NCI-H524 treated with DMSO at 0.1 percent for 48 hours (cell line): ENCODE data around the gene PPP1R1C.

Experiments used
- DNase-seq: peaks from one replicate; lab custom pipeline; 2025; lab: John Stamatoyannopoulos, UW

The PPP1R1C gene

DNA sequence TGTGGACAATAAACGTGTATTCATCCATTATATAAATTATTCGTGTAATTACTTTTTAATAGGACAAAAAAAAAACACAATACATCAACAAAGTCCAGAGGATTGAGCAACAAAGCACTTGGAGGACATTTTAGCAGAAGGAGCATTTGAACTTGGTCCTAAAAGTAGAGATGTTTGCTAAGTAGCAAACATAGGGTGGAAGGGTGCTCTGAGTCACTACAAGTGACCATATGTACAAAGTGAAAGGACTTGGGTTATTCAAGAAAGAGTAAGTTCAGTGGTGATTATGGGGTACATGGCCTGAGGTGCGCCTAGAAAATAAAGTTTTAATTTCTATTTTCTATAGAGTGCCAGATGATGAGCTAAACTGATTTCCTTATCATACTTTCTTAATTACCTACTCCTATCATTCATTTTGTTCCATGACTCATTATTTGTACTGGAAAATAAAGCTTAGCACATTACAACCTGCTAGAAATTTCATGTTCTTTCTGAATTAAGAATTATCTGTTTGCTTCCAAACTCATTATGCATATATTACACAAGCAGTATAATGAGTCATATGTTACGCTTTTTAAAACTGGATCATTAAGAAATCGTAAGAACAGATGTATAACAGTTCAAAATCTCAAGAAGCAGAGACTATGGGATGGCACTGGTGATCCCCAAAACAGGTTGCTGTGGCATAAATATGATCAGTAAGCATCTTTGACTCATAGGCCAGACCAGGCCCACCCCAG, 13.1 kb upstream of the PPP1R1C start:
- no peak for DNase-seq

DNA sequence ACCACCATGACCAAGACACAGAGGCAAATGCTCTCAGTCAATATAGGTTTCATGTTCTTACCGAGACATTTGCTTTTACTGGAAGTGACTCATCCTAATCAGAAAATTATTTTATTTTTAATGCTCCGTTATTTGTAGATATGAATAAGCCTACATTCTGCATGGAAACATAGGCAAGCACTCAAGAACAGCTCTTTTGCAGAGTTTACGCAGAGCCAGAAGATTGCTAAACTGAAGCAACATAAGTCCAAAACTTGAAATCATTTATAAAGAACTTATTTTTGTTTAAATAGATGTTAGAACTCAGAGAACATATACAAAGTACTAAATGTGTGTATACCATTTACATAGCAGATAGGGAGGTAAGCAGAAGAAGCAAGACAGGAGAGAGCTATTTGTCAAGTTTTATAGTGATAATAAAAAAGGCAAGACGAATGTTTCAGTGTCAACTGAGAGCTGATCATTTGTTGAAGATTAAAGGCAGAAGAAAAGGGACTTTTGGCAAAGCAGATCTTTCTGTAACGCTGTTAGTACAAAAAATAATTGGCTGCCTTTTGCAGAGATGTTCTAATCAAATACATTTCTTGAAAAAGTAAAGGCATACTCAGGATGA, 12.4 kb upstream of the PPP1R1C start:
- DNase-seq, result no peak

DNA sequence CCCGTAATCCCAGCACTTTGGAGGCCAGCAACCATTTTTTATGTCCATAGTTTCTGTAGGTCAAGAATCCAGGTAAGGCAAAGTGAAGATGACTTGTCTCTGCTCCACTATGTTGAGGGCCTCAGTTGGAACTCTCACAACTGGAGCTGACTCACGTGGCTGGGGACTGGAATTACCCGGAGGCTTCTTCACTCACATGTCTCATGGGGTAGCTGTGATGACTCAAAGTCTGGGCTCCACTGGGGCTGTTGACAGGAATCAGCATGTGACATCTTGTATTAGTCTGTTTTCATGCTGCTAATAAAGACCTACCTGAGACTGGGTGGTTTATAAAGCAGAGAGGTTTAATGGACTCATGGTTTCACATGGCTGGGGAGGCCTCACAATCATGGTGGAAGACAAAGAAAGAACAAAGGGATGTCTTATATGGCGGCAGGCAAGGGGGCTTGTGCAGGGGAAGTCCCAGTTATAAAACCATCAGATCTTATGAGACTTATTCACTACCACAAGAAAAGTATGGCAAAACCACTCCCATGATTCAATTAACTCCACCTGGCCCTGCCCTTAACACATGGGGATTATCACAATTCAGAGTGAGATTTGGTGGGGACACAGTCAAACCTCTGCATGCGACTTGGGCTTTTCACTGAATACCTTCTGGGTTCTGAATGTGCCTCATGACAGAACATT, 7.8 kb upstream of the PPP1R1C start:
- DNase-seq, result no peak

DNA sequence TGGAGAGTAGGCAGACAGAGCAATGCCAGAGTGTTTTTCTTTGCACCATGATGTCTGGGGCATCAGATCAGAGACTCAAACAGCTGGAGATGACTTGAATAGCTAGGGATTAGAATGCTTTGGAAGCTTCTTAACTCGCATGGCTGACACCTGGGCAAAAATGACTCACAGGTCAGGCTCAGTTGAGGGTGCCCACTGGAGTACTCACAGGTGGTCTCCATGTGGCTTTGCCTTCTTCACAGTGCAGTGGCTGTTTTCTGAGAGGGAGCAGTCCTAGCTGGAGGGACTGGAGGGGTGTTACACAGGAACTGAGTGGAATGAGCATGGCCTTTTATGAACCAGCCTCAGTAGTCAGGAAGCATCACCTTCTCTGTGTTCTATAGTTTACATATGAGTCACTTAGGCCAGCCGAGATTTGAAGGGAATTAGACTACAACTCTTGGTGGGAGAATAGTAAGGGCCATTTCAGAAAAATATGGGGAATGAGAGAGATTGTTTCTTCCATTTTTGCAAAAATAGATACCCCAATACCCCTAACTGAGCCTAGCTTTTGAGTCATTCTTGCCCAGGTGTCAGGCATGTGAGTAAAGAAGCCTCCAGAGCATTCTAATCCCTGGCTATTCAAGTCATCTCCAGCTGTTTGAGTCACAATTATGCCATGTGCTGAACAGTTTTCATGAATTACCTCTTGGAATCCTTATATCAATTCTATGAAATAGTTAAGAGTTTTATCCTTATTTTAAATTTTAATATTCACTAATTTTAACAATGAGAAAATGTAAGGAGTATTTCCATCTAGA, 7.1 kb upstream of the PPP1R1C start:
- no peak for DNase-seq

DNA sequence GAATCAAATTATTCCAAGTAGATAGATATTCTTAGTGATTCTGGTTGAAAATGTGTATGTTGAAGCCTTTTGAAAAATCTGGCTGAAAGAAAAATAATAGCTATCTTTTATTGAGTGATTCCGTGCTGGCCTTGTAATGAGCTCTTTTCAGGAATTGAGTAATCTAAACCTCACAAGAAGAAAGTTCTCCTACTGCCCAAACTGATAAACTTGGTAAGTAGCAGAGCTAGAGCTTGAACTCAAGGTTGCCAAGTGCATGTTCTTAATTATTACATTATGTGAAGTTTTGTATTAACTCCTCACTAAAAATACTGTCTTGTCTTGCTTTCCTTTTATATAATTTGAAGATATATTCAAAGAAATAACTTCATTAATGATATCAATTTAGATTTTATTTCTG, 1.6 kb upstream of the PPP1R1C start:
- no peak for DNase-seq

DNA sequence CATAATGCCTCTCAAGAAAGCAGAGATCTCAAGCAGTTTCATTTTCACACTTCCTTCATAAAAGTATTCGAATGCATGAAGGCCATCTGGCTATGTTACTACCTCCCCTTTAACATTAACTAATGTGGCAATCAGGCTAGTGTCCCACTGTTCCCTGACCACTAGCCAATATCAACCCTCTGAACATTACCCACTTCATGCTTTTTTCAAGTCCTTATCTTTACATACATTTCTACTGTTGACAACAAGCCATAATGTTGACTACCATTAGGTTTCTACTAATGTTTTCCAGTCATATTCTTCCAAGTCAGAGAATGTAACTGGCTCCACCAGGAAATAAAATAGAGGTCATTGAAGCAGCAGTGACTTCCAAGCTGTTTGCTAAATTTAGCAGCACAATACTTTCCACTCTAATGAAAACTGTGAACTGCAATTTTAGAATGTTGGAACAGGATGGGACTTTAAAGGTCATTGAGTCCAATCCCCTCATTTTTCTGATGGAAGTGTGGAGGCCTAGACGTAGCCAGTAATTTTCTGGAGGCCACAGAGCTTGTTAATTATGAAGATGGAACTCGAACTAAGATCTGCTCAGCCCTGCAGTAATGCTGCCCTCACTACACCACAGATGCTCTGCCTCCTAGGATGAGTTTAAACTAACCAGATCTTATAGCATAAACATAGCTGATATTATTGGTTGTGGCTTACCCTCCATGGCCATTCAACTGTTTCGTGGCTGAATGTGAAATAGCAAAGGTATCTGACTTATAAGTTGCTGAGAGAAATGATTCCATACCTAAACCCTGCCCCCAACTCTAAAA, 630 bp upstream of the PPP1R1C start:
- no peak for DNase-seq

DNA sequence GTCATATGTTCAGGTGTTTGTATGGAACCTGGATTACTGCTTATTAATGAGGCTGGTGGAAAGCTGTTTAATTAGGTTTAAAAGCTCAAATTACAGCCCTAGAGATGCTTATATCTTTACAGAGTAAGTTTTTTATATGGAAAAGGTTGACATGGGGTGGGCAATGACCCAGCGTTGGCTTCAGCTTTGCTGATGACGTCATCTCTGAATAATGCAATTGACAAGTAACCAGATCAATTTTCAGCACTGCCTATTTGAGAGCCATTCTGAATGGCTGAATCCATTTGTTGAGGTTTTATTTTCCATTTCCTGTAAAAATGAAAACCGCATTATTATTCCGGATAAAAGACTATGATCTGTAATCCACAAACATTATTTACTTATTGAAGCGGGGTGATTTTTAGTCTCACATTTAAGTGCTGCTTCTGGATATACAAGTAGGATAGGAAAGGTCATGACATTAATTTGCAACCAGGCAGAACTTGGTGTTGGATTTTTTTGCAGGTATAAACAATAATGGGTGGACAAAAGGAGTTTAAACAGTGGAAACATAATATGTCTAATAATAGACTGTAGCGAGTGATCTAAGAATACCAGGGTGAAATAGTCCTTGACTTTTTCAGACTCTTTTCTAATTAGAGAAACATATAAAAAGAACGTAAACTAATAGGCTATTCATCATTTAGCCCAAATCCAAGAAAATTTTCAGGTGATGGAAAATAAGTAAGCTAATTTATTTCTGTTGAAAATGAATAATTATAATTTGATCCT, 2.7 kb downstream of the PPP1R1C start:
- DNase-seq, result no peak

DNA sequence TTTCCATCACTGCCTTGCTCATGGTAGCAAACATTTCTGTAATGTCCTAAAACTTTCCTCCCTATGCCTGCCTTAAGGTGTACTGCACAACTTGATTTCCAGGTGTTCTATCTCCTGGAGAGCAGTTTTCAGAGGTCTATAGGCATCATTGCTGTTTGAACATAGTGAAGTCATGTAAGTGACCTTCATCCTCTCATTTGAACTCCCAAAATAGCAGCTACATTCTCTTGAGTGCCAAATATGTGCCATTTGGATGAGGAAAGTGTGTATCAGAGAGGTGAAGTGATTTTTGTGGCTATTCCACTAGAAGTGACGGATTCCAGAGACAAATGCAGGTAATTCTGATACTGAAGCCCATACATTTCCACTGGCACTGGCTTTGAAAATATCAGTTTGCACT, 3.4 kb downstream of the PPP1R1C start:
- DNase-seq, result no peak

DNA sequence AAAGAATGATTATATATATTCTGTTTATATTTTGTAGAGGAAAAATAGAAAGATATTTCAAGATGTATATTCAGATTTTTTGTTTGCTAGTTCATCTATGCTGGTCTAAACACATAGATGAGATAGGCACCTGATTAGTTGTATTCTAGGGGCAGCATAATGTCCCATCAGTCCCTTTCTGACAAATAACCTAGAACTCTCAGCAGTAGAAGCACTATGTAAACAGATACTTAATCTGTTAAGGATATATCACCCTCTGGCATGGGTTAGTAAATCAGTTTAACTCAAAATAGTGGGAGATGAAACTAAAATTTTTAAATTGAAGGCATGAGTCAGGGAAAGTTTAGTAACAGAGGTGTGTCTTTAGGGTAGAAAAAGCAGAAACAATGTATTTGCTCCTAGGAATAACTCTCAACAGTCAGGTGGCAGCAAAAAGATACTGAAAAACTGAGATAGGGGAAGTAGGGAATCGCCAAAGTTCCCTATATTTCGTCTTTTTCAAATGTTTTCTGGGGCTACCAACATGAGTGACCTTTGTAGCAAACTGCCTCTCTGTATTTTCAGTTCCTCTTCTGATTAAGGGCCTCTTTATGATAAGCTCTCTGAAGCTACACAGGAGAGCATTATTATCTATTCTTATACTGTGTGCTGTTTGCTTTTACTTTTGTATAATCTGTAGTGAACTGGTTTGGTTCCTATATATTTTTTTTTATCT, 5.7 kb downstream of the PPP1R1C start:
- DNase-seq, result no peak

DNA sequence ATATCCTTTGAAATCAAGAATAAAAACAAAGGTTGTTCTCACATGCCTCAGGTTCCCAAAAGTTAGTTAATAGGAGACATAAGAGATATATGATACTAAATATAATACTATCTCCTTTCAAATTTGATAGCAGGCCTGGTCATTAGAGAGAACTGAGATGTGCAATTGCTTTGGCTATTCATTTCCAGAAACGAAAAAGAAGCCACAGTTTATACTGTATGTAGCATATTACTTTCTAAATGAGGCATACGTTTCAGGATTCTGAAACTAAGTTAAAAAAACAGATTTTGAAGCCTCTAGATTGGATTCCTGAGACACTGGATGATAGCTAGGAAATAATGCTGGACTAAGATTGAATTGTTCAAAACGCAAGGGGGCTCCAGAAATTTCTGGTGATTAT, 7.1 kb downstream of the PPP1R1C start:
- no peak for DNase-seq

DNA sequence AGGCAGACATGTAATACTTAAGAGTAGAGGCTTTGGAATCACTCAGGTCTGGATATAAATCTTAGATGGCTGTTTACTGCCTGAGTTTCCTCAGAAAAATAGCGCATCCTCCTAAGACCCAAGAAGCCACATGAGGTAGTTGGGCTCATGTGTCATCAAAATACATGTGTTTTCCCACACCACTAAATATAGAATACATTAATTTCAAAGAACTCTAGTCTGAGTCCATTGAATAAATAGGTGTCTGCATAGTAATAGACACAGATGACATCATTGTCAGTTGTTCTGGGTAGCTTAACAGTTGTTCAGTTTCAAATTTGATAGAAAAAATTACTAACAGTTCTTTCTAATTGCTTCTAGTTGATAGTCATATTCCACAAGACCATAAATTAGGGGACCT, 9.6 kb downstream of the PPP1R1C start:
- DNase-seq, result no peak

DNA sequence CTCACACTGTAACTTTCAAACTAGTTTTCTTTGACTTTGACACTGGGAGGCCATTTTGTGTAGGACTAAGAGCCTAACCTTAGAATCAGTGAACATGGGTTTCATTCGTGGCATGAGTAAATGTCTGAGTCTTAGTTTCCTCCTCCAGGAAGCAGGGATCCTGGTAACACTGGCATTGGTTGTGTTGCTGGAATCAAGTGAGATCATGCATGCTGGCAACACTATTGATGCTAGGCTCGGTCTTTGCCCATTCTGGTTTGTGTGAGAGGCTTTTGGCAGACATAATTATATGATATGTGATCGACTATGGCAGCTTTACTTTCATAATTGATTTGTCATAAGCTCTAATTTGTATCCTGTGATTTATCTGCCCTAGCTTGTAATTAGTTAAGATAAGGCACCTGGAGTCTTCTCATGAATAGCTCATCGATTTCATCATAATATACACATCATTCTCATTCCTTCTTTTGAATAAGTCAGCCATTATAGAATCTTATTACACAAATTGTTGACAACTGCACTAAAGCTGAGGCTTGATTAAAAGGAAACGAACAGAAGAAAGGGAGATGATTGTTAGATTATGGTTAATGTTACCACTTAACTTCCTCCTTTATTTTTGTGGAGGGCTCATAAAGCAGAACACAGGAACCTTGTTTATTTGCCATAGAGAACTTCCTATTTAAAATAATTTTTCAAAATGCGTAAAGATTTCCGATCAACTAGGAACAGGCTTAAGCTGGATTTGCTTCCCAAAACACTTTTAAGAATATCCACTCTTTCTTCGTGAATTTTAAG, 12.6 kb downstream of the PPP1R1C start:
- DNase-seq, result no peak

DNA sequence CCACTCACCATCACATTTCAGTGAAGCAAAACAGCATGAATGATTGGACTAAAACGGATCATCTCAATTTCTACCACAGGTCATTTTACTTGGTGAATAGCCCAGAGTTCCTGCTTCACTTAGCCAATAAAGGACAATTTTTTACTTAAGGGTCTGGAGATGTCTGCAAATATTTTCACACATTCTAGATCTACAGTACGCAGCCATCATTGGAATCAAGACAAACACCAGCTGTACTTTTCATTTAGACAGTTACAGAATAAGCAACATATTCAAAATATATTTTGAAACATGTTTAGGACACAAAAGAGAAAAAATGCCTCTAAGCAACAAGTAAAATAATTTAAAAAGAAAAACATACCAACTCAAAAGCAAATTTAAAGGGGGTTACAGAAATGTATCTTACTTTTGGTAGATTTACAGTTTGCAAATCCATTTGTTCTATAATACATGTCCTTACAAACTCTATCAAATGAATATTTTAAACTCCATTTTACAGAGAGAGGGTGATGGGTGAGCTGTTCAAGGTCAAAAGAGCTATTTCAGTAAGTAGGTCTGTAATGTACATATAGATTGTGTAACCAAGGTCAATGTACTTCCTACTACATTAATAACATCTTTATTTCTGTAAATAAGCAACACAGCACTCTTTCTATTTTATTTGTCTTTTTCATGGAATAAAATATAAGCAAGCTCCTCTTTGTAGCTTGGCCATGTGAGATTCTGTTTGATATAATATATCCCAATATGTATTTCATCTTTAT, 13.4 kb downstream of the PPP1R1C start:
- no peak for DNase-seq

DNA sequence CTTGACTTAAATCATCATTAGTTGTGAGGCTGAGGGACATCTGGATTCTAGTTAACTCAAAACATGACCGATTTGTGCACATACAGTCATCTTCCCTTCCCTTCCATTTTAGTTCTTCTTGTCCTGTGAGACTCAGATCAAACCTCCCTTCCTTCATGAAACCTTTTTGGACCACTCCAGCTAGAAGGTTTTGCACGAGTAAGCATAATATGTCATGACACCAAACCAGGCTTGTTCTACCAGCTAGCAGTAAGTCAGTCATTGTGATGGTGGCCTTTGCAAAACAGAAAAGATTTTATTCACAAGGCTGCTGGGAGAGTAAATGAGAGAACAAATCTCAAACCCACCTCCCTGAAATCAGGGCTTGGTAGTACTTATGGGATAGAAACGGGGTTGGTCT, 14.3 kb downstream of the PPP1R1C start:
- DNase-seq, result no peak

DNA sequence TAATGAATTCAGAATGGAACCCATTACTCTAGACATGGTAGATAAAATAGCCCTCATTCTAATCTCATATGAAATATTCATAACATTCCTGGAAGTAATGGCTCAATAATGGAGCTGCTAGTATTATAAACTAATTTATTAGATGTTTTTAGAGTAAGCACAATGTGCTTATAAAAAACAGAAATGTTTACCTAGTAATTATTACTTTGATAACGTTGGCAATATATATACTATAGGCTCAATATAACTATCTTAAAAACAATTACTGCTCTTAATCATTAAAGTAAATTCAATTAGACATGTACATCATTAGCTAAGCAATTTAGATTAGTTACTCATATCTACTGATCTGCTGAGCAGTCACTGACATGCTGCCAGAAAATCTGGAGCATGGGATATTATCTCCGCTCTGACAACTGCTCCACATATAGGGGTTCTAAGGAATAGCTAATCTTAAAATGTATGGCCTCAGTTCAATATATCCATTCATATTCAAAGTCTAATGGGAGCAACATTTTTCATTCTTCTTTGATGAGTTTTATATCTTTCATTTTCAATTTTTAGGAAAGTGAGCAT, 19.4 kb downstream of the PPP1R1C start:
- no peak for DNase-seq

DNA sequence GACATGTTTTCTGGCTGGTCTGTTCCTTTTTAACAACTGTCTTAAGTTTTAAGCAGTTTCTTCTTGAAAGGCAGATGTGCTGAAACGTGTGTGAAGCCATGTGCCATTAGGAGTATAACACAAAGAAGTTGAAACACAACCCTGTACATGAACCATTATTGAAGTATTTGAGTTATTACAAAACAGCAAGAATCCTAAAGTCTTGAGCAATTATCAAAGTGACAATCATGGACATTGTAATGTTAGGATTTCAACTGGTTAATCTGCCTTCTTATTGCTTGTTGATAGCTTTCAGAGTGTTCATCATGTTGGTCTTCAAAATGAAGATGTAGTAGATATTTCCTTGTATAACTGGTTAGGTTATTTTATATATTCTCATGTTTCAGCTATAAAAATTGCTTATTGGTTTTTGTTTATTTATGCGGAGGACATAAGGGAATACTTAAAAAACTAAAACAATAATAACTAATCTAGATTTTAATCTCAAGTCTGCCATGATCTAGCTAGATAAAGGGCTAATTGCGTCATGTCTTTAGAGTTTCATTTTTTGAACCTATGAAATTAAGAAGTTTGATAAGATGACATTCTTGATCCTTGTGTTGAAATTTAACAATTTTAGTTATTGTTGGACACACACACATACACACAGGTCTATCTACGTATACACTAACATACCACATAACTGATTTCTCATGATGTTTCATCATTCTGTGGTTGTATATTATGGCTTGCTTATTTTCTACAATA, 21.1 kb downstream of the PPP1R1C start:
- no peak for DNase-seq

DNA sequence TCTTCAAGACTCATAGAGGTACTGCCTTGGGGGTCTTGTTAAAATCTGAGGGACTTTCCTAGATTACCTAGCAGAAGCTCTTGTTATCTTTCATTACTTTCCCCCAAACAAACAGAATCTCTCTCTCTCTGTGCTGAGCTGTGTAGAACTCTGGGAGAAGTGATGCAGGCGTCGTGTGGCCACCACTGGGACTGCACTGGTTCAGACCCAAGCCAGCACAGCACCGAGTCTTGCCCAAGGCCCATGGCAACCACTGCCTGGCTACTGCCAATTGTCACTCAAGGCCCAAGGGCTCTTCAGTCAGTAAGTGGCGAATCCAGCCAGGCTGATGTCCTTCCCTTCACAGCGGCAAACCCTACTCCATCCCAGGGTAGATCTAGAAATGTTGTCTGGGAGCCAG, 28.6 kb downstream of the PPP1R1C start:
- no peak for DNase-seq
